GM21576 (cell line): ENCODE measurements around the gene PTK7.
"Not testable (repeated sequence)": the region's sequence is repeated elsewhere in the genome, so short reads cannot be mapped to it uniquely, and the experiment has no call there.

Experiments used
- ATAC-seq: cut with Tn5 transposase; IDR thresholded peaks from one replicate; pipeline ENCODE4 v1.9.1; 2021; ENCODE audit warnings: mild to moderate bottlenecking, moderate library complexity; ENCODE audit not compliant: unreplicated experiment

PTK7 gene

DNA sequence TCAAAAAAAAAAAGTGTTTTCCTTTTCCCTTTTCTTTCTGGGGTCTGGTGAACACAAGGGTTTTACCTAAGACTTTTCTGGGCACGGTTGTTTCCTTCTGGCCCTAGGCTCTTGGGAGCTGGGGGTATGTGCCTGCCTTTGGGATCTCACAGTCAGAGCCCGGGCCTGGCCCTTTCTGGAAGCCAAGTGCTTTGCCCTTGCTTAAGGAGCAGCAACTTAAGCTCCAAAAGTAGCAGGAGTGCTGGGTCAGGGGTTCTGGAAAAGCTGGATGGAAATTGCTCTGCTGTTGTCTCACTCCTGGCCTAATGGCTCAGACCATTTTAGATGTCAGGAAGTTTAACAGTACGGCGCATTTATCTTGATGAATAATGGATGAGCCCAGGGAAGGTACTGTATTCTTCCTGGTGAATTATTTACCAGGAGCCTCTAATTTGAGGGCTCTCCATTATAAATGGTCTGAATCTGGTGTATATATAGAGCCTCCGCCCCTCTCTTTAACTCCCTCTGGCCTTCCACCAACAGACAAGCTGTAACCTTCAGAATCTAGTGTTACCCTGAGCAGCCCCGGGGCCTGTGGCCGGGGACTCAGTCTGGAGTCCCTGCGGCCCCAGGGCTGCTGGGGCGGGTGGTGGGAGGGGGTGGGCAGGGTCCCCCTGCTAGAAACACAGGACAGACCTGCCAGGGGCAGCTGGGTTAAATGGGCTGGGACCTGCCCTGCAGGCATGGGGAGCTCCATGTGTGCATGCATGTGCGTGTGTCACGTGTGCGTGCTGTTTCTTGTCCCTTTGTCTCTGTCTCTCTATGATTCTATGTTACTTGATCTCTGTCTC is 37.5 kb downstream of the PTK7 start:
- no peak for ATAC-seq

GRCh38 chr6:43115365-43115764 is 39.3 kb downstream of the PTK7 start:
- no peak for ATAC-seq

- ATAC-seq = not testable (repeated sequence)
These were observed 41.4 kb downstream of the PTK7 start for GRCh38 chr6:43117466-43117865.

GRCh38 chr6:43119482-43119881 is 43.4 kb downstream of the PTK7 start:
- ATAC-seq = no peak

DNA sequence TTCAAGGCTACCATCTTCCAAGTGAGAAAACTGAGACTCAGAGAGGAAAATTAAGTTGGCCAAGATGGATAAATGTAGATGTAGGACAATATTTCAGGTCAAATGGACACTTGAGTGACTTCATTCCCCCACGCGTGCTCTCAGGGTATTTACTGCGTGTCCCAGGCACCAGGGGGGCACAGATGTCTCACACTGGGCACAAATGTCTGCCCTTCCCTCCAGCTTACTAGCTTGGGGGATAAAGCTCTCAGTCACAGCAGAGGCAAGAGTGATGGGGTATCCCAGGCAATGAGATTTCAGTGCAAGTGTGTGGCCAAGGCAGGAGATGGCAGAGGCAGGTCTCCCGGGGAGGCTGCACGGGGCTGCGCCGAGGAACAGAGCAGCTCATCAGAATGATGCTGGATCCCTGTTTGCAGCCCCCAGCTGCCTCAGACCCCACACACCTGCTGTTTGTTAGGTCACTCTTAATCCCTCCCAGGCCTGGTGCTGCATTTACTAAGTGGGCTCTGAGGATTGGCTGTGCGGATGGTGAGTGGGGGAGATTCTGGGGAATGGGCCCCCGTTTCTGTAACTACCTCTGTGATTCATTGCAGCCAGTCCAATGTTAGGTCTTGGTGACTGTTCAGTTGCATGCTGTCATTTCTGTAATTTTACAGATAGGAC is 44.1 kb downstream of the PTK7 start:
- ATAC-seq = no peak

GRCh38 chr6:43120944-43121913 is 45.1 kb downstream of the PTK7 start:
- ATAC-seq = no peak

GRCh38 chr6:43122146-43122545 is 46.0 kb downstream of the PTK7 start:
- ATAC-seq = no peak

- ATAC-seq = no peak
These were observed 47.6 kb downstream of the PTK7 start for GRCh38 chr6:43123461-43124314.

- no peak for ATAC-seq
These were observed 48.4 kb downstream of the PTK7 start for GRCh38 chr6:43124481-43124880.

GRCh38 chr6:43125119-43125518 is 49.0 kb downstream of the PTK7 start:
- no peak for ATAC-seq

- ATAC-seq = no peak
These were observed 49.4 kb downstream of the PTK7 start for GRCh38 chr6:43125555-43125954.

DNA sequence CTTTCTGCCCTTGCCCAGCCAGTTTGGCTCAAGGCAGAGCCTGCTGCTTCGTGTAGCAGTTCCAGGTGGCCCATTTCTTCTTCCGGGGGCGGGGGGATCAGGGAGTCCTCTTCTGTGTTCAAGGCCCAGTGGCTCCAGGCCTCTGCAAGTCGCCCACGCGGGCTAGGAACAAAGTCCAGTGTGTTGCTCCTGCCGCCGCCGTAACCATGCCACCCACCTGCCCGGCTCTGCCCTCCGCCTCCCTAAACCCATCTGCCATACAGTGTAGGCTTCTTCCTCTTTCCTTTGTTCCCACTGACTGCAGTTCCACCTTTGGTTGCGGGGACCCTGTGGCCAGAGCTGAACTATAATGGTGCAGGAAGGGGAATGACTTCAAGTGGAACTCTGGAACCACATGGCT is 51.1 kb downstream of the PTK7 start:
- ATAC-seq = no peak

DNA sequence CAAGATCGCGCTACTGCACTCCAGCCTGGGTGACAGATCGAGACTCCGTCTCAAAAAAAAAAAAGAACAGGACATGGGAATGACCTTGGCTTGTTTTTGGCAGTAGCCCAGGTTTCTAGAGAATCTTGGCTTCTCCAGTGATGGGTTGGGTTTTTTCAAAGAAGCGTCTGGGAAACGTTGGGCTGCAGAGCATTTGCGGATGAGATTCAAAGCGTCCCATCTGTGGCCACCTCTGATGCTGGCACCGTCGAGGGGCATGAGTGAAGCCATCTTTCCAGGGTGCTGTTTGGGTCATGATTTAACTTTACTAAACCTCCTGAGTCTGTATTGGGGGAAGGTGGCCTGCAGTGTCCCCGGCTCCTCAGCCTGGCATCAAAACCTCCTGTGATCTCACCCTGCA is 51.8 kb downstream of the PTK7 start:
- no peak for ATAC-seq

- ATAC-seq = no peak
These were observed 52.8 kb downstream of the PTK7 start for GRCh38 chr6:43128926-43129325.

DNA sequence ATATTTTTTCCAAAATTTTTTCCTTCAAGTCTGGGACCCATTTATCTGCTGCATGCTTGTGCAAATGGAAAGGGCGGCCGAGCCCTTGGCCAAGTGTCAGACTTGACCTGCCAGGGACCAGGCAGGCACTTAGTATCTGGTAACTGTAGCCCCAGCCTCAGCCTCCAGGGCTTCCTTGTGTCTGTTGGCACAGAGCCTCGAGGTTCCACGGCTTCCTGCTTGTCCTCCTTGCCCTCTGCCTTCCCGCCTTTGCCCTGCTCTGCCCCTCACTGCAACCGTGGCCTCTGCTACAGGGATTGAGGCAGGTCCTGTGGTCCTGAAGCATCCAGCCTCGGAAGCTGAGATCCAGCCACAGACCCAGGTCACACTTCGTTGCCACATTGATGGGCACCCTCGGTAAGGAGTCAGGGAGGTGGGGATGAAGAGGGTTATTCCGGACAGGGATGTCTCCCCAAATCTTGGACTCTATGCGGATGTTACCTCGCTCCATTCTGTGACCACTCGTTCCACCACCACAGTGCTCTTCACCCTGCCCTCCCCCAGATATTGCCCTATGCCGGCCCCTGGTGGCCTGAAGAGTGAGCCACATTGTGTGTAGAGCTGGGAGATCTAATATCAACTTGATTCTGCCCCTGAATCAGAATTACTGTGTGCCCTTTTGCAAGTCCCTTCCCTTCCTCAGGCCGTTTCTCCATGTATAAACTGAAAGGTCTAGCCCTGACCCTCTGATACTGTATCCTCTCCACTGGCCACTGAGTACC is 53.5 kb downstream of the PTK7 start:
- ATAC-seq = no peak

DNA sequence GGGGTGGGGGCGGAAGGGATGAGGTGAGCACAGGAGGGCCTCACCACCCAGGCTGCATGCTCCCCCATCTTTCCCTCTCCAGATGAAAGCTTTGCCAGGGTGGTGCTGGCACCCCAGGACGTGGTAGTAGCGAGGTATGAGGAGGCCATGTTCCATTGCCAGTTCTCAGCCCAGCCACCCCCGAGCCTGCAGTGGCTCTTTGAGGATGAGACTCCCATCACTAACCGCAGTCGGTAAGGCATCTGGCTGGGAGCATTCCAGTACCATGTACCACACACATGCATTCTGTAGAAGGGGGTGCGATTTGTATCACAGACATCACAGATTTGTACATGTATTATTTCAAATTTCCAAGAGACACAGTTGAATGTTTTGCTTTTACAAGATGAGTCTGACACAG is 54.3 kb downstream of the PTK7 start:
- ATAC-seq = no peak

DNA sequence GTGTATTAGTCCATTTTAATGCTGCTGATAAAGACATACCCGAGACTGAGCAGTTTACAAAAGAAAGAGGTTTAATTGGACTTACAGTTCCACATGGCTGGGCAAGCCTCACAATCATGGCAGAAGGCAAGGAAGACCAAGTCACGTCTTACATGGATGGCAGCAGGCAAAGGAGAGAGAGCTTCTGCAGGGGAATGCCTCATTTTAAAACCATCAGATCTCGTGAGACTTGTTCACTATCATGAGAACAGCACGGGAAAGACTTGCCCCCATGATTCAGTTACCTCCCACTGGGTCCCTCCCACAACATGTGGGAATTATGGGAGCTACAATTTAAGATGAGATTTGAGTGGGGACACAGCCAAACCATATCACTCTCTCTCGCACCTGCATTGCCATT is 55.3 kb downstream of the PTK7 start:
- not testable (repeated sequence) for ATAC-seq

DNA sequence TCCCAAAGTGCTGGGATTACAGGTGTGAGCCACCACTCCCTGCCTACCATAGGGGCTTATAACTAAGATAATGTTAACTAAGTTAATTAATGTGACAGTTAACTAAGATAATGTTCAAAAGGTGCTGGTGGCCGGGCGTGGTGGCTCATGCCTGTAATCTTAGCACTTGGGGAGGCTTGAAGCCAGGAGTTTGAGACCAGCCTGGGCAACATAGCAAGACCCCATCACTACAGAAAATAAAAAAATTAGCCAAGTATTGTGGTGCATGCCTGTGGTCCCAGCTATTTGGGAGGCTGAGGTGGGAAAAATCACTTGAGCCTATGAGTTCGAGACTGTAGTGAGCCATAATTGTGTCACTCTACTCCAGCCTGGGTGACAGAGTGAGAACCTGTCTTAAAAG is 62.2 kb downstream of the PTK7 start:
- no peak for ATAC-seq

DNA sequence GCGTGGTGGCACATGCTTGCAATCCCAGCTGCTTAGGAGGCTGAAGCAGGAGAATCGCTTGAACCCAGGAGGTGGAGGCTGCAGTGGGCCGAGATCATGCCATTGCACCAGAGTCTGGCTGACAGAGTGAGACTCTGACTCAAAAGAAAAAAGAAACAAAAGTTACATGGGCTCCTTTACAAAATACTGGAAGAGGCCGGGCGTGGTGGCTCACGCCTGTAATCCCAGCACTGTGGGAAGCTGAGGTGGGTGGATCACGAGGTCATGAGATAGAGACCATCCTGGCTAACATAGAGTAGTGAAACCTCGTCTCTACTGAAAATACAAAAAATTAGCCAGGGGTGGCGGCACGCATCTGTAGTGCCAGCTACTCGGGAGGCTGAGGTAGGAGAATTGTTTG is 63.9 kb downstream of the PTK7 start:
- ATAC-seq = not testable (repeated sequence)

- ATAC-seq = no peak
These were observed 65.5 kb downstream of the PTK7 start for GRCh38 chr6:43141644-43142043.
